ENCODE measurements around the gene MS4A18.

MS4A18 gene

DNA sequence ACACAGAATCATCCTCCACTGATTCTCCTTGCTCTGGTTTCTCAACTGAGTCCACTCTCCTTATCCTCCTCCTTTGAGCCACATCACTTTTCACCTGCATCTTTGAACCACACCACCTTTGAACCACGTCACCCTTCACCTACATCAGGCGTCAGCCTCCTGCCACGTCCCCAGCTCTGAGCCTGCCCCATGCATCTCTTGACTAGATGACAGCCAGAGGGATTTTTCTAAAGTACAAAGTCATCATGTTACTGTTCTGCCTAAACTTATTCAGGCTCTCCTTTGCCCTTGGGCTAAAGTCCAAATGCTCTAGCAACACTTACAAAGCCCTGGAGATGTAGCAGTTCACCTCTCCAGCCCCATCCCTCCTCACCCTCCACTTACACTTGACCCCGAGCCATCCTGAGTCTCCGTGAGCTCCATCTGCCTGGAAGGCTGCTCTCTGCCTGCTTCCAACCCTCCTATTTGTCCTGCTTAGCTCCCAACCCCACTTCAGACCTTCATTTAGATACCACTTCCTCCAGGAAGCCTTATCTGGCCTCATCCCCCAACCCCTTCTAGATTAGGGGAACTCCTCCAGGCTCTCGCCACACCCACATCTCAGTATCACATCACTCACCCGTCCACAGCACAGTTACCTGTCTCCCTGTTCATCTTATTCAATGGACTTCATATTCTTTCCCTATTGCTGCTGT is 56.9 kb downstream of the MS4A18 start:
- FAIRE-seq (no peak), DNase-seq (ENCODE audit: insufficient read length, low spot score) (no peak)
- TF ChIP-seq SPI1 (IDR thresholded peaks at IDR 0.05; ENCODE audit: low read depth, low read length) (peak; percentile 54), TAF1 (IDR thresholded peaks at IDR 0.05; ENCODE audit: low read depth, low read length) (no peak)

DNA sequence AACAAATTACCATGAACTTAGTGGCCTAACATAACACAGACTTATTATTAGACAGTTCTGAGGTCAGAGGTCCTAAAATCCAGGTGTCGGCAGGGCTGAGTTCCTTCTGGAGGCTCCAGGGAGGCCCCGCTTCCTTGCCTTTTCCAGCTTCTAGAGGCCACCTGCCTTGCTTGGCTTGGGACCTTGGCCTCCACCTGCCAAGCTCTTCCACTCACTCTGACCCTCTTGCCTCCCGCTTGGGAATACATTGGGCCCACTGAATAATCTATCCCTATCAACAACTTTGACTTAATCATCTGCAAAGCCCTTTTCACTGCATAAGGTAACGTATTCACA is 57.4 kb downstream of the MS4A18 start:
- FAIRE-seq (no peak), DNase-seq (ENCODE audit: insufficient read length, low spot score) (no peak)
- TF ChIP-seq TAF1 (IDR thresholded peaks at IDR 0.05; ENCODE audit: low read depth, low read length) (no peak), SPI1 (IDR thresholded peaks at IDR 0.05; ENCODE audit: low read depth, low read length) (no peak)

DNA sequence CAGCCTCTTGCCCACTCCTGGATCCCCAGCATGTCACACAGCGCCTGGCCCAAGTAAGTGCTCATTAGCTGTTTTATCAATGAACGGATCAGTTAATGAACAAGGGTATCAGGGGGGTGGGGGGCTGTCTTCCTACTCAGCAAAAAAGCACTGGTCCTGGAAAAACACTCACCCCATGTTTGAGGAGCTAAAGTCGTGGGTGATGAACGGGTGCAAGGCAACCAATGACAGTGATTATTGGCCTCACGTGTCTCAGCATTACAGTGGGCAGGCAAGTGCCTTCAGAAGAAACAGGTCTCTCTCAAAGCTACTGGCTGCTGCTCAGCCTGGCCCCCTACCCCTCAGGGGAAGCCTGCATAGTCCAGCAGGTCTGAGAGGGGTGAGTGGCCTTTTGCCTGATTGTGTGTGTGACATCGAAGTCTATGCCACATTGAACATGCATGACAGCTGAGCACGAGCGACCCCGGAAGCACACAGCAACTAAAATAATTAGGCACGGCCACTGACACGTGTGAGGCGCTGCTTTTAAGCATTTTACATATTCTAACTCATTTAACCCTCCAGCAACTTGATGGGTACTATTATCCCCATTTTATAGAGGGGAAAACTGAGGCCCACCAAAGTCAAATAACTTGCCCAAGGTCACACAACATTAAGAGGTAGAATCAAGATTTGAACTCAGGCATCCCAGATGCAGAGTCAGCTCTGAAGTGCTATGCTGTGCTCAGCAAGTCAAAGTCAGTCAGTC is 58.0 kb downstream of the MS4A18 start:
- no peak for FAIRE-seq
- no peak for DNase-seq (ENCODE audit: insufficient read length, low spot score)
- TF ChIP-seq POU2F2 (IDR thresholded peaks at IDR 0.05; ENCODE audit: low read depth, low read length) (no peak), SPI1 (IDR thresholded peaks at IDR 0.05; ENCODE audit: low read depth, low read length) (no peak), POLR2AphosphoS5 (IDR thresholded peaks at IDR 0.05; ENCODE audit: low read depth, low read length) (no peak), PAX5 (IDR thresholded peaks at IDR 0.05; ENCODE audit: insufficient read depth, low read length, severe bottlenecking) (no peak)

DNA sequence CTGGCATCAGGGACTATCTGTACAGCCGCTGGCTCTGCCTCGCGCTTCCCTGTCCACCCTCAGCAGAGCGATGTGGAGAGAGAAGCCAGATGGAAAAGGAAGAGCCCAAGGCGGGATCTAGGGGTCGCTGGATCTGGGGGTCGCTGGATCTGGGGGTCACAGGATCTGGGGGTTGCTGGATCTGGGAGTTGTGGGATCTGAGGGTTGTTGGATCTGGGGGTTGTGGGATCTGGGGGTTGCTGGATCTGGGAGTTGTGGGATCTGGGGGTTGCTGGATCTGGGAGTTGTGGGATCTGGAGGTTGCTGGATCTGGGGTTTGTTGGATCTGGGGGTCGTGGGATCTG is 58.6 kb downstream of the MS4A18 start:
- FAIRE-seq: no peak
- TF ChIP-seq POLR2A (IDR thresholded peaks at IDR 0.05; ENCODE audit: low read depth, low read length) (no peak), POLR2AphosphoS5 (IDR thresholded peaks at IDR 0.05; ENCODE audit: low read depth, low read length) (no peak), TAF1 (IDR thresholded peaks at IDR 0.05; ENCODE audit: low read depth, low read length) (no peak), SPI1 (IDR thresholded peaks at IDR 0.05; ENCODE audit: low read depth, low read length) (no peak), POU2F2 (IDR thresholded peaks at IDR 0.05; ENCODE audit: low read depth, low read length) (no peak), PAX5 (IDR thresholded peaks at IDR 0.05; ENCODE audit: insufficient read depth, low read length, severe bottlenecking) (no peak)
- no peak for DNase-seq (ENCODE audit: insufficient read length, low spot score)

DNA sequence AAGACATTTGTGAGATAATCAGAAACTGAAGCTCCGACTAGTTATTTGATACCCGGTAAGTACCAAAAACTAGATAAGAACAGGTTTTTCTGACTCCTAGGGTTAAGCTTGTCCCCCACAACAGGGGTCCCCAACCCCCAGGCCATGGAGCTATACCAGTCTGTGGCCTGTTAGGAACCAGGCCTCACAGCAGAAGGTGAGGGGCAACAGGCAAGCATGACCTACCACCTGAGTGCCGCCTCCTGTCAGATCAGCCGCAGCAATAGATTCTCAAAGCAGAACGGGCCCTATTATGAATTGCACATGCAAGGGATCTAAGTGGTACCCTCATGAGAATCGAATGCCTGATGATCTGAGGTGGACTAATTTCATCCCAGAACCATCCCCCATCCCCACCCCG is 59.4 kb downstream of the MS4A18 start:
- DNase-seq (ENCODE audit: insufficient read length, low spot score): no peak
- TF ChIP-seq POU2F2 (IDR thresholded peaks at IDR 0.05; ENCODE audit: low read depth, low read length) (no peak), TAF1 (IDR thresholded peaks at IDR 0.05; ENCODE audit: low read depth, low read length) (no peak), SPI1 (IDR thresholded peaks at IDR 0.05; ENCODE audit: low read depth, low read length) (no peak), POLR2AphosphoS5 (IDR thresholded peaks at IDR 0.05; ENCODE audit: low read depth, low read length) (no peak), POLR2A (IDR thresholded peaks at IDR 0.05; ENCODE audit: low read depth, low read length) (no peak), PAX5 (IDR thresholded peaks at IDR 0.05; ENCODE audit: insufficient read depth, low read length, severe bottlenecking) (no peak)
- no peak for FAIRE-seq

DNA sequence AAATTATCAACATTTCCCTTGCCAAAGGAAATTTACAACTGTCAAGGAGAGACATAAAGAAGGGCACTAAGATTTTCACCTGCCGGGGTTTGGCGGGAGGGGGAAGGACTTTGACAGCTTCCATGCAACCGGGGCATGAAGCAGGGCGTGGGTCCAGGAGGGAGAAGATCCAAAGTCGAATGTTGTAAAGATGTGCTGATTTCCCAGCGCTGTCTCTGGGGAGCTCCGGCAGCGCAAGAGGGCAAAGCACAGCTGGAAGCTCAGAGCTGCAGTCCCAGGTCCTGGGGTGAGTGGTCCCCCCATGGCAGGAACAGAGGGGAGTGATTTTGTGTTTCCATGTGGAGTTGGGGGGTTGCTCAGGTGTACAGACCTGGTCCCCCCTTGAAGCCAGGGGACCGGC is 60.6 kb downstream of the MS4A18 start, which contains the start of gene MS4A10:
MS4A10 (plus strand) TSS at position 198 of the 400 bp plus-strand sequence. CDS start 5,003 bp downstream, outside the sequence.
- no peak for DNase-seq (ENCODE audit: insufficient read length, low spot score)
- no peak for FAIRE-seq
- TF ChIP-seq POLR2AphosphoS5 (IDR thresholded peaks at IDR 0.05; ENCODE audit: low read depth, low read length) (no peak), TAF1 (IDR thresholded peaks at IDR 0.05; ENCODE audit: low read depth, low read length) (no peak), PAX5 (IDR thresholded peaks at IDR 0.05; ENCODE audit: insufficient read depth, low read length, severe bottlenecking) (no peak), SPI1 (IDR thresholded peaks at IDR 0.05; ENCODE audit: low read depth, low read length) (no peak), POLR2A (IDR thresholded peaks at IDR 0.05; ENCODE audit: low read depth, low read length) (no peak), POU2F2 (IDR thresholded peaks at IDR 0.05; ENCODE audit: low read depth, low read length) (no peak)

DNA sequence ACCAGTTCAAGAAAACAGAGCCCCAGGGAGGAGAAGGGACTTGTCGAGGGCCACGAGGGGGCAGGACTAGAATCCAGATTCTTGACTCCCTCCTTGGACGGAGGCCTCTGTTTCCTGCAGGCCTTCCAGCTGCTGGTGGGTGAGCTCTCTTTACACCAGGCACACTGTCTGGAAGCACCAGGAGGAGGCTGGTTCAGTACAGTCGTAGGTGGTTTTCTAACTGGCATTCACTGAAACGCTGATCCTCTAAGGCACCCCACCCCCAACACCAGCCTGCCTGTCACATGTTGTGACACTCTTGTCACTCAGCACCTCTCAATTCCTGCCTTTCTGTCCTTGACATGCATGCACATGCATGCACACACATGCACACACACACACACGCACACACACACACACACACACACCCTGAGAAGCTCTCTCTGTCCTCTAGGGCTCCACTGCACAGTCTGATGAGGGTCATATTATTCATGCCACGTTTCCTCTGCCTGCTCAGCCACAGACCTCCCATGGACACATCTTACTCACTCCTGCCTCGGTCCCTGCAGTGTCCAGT is 61.4 kb downstream of the MS4A18 start:
- DNase-seq (ENCODE audit: insufficient read length, low spot score) (no peak), FAIRE-seq (no peak)
- TF ChIP-seq TAF1 (IDR thresholded peaks at IDR 0.05; ENCODE audit: low read depth, low read length) (no peak), PAX5 (IDR thresholded peaks at IDR 0.05; ENCODE audit: insufficient read depth, low read length, severe bottlenecking) (no peak), POU2F2 (IDR thresholded peaks at IDR 0.05; ENCODE audit: low read depth, low read length) (no peak)

DNA sequence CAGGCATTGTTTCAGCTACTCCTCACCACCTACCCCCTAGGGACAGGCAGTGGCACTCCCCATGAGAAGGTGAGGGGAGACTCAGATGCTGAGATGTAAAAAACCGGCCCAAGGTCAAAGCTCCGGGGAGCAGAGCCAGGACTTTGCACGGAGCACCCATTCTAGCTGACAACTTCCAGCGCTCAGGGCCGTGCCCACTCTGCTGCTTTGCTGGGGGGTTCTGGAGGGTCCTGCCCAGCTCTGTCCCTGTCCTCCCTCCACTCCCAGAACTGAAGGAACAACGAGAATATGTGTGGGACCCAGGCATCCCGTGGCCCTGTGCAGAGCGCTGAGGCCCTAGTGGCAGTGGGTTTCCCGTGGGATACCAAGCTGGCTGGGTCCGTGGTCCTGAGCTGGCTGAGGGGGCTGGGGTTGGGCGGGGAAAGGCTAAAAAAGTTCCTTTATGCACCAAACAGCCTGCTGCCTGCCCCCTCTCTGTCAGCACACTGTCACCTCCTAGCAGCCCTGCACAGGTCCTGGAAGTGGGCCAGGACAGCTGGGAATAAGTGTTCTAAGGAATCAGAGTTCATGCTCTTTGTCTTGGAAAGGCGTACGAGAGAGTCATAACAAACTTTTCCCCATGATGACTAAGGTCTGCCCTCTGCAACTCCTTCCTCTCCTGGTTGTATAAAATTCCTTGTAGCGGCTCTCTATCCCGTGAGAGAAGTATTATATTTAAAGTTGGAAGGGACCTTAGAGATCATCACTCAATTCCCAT is 62.5 kb downstream of the MS4A18 start:
- no peak for FAIRE-seq
- TF ChIP-seq TAF1 (IDR thresholded peaks at IDR 0.05; ENCODE audit: low read depth, low read length) (no peak), POLR2AphosphoS5 (IDR thresholded peaks at IDR 0.05; ENCODE audit: low read depth, low read length) (no peak), PAX5 (IDR thresholded peaks at IDR 0.05; ENCODE audit: insufficient read depth, low read length, severe bottlenecking) (no peak), POU2F2 (IDR thresholded peaks at IDR 0.05; ENCODE audit: low read depth, low read length) (no peak), SPI1 (IDR thresholded peaks at IDR 0.05; ENCODE audit: low read depth, low read length) (no peak), POLR2A (IDR thresholded peaks at IDR 0.05; ENCODE audit: low read depth, low read length) (no peak)
- DNase-seq (ENCODE audit: insufficient read length, low spot score): no peak

DNA sequence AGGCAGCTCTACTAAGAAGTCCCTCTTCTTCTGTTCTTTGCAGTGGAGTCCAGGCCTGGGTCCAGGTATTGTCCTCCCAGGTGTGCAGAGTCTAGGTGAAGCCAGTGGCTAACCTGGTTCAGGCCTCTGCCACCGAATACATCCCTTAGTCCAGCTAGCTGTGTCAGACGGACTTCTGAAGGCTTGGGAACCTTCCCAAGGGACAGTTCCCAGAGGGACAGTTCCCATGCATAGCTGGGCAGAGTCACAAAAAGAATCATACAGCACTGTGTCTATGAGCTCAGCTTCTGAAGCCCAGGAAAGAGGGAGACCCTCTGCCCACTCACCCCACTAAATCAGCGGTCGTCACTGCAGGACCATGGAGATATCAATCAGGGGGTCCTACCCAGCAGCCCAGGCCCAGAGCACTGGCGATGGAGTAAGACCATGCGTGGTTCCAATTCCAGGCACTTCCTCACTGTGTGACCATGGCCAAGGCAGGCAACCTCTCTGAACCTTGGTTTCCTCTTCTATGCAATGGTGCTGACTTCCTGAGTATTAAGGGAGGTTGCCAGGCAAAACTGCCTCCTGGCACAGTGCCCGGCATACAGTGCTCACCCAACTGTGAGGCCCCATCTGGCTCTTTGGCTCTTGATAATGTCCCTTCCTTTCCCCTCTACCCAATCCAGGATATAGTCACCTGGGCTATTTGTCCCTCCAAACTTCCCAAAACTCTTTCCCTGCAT is 64.0 kb downstream of the MS4A18 start:
- no peak for DNase-seq (ENCODE audit: insufficient read length, low spot score)
- TF ChIP-seq PAX5 (IDR thresholded peaks at IDR 0.05; ENCODE audit: insufficient read depth, low read length, severe bottlenecking) (no peak), TAF1 (IDR thresholded peaks at IDR 0.05; ENCODE audit: low read depth, low read length) (no peak), POU2F2 (IDR thresholded peaks at IDR 0.05; ENCODE audit: low read depth, low read length) (no peak), POLR2A (IDR thresholded peaks at IDR 0.05; ENCODE audit: low read depth, low read length) (no peak), POLR2AphosphoS5 (IDR thresholded peaks at IDR 0.05; ENCODE audit: low read depth, low read length) (no peak), SPI1 (IDR thresholded peaks at IDR 0.05; ENCODE audit: low read depth, low read length) (no peak)
- FAIRE-seq: no peak

Data from GM12891 (cell line).